ENCODE data around the gene GABRB3. TPM values are rescaled to one million over a fixed set of nuclear protein-coding genes. Genes with fewer than 3 reads are reported as not detected.
"Not testable (repeated sequence)": the region's sequence is repeated elsewhere in the genome, so short reads cannot be mapped to it uniquely, and the experiment has no call there.

The GABRB3 gene
- total RNA-seq, 2 donors from 2014 or later: not detected

DNA sequence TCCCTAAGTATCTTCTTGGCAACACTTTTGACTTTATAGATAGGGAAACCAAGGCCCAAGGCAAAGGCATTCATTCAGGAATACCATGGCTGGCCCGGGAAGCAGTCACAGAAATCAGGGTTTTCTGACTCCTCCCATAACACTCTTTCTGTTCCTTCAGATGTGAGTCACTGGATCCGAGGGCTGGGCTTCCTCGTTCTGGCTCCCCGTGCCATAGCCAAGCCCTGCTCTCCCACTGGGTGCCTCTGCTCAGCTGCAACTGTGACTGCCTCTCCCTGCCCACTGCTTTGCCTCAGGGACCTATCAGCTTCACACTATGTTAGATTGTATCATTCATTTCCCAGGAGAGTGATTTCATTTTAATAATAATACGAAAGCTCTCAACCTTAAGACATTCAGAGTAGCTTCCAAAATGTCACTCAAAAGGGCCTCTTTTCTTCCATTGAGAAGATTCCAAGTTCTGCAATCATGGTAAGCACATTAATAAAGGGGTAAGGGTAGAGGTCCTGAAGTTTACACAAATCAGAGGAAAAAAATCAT, 50.2 kb downstream of the GABRB3 start:
- ATAC-seq (no peak), DNase-seq (no peak)
- H3K9me3 ChIP-seq (ENCODE audit: control insufficient read depth, low read length, poor library complexity, severe bottlenecking): no peaks in the 10 kb centered on the region
- Mint-ChIP-seq H3K27me3 (no peaks in the 10 kb centered on the region), H3K27ac (no peak overlapping the region), H3K4me3 (no peak overlapping the region), H3K36me3 (ENCODE audit: low read depth) (no peaks in the 10 kb centered on the region), H3K4me1 (no peaks in the 10 kb centered on the region)

- H3K4me3 Mint-ChIP-seq: no peak overlapping the region
- H3K9me3 ChIP-seq (ENCODE audit: control insufficient read depth, low read length, poor library complexity, severe bottlenecking): no peaks in the 10 kb centered on the region
- H3K4me1 Mint-ChIP-seq: no peaks in the 10 kb centered on the region
- H3K27me3 Mint-ChIP-seq: no peaks in the 10 kb centered on the region
- no peak for ATAC-seq
- no peaks in the 10 kb centered on the region for H3K36me3 Mint-ChIP-seq (ENCODE audit: low read depth)
- no peak overlapping the region for H3K27ac Mint-ChIP-seq
- DNase-seq: no peak
Measured at GRCh38 chr15:26721232-26721967, 51.5 kb downstream of the GABRB3 start.

DNA sequence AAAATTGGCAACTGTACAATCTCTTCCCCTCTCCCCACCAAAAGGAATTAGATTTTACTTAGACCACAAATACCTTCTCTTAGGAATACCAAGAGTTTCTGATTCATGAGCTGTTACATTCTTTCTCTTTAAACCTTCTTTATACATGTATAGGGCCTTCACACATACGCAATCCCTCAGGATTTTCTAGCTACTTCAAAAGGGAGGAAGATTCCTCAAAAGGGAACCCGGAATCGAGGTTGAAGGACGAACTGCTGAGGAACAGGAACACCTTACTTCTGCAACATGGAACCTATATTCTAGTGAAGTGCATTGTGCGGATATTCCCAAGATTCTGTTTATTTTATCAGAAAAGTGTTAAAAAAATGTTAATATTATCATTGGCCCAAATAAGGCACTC, 52.3 kb downstream of the GABRB3 start:
- DNase-seq: no peak
- H3K36me3 Mint-ChIP-seq (ENCODE audit: low read depth): no peaks in the 10 kb centered on the region
- no peak for ATAC-seq
- no peaks in the 10 kb centered on the region for H3K4me1 Mint-ChIP-seq
- no peak overlapping the region for H3K27ac Mint-ChIP-seq
- H3K27me3 Mint-ChIP-seq: no peaks in the 10 kb centered on the region
- no peaks in the 10 kb centered on the region for H3K9me3 ChIP-seq (ENCODE audit: control insufficient read depth, low read length, poor library complexity, severe bottlenecking)
- H3K4me3 Mint-ChIP-seq: no peak overlapping the region

GRCh38 chr15:26719866-26720265, 53.0 kb downstream of the GABRB3 start:
- H3K27me3 Mint-ChIP-seq; ATAC-seq; H3K36me3 Mint-ChIP-seq (ENCODE audit: low read depth); H3K4me3 Mint-ChIP-seq; H3K27ac Mint-ChIP-seq; H3K4me1 Mint-ChIP-seq; DNase-seq; H3K9me3 ChIP-seq (ENCODE audit: control insufficient read depth, low read length, poor library complexity, severe bottlenecking): not testable (repeated sequence)

- Mint-ChIP-seq H3K36me3 (ENCODE audit: low read depth) (peaks cover 2% of the 10 kb centered on the region), H3K4me3 (no peak overlapping the region), H3K27ac (no peak overlapping the region), H3K27me3 (no peaks in the 10 kb centered on the region), H3K4me1 (no peaks in the 10 kb centered on the region)
- no peak for DNase-seq
- no peak for ATAC-seq
- H3K9me3 ChIP-seq (ENCODE audit: control insufficient read depth, low read length, poor library complexity, severe bottlenecking): no peaks in the 10 kb centered on the region
Measured at GRCh38 chr15:26716069-26716468, 56.8 kb downstream of the GABRB3 start.

DNA sequence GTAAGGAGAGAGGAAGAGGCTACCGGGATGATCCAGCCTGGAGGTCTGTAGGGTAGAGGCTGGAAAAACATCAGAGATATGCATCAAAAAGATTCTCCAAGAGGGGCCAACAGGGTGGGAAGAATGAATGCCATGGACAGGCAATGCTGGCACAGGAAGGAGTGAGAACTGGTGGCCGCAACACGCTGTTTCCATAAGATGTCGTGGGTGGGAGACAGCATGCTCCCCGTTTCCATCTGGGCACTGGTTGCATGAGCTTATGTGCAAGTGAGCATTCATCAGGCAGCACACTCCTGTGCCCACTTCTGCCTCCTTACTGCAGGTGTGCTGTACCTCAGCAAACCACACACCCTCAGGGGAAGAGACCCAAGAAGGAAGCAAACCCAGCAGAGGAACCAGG, 59.4 kb downstream of the GABRB3 start:
- H3K27me3 Mint-ChIP-seq: no peaks in the 10 kb centered on the region
- no peak for ATAC-seq
- no peaks in the 10 kb centered on the region for H3K9me3 ChIP-seq (ENCODE audit: control insufficient read depth, low read length, poor library complexity, severe bottlenecking)
- no peak for DNase-seq
- no peaks in the 10 kb centered on the region for H3K4me1 Mint-ChIP-seq
- peaks cover 2% of the 10 kb centered on the region for H3K36me3 Mint-ChIP-seq (ENCODE audit: low read depth)
- H3K27ac Mint-ChIP-seq: no peak overlapping the region
- no peak overlapping the region for H3K4me3 Mint-ChIP-seq

DNA sequence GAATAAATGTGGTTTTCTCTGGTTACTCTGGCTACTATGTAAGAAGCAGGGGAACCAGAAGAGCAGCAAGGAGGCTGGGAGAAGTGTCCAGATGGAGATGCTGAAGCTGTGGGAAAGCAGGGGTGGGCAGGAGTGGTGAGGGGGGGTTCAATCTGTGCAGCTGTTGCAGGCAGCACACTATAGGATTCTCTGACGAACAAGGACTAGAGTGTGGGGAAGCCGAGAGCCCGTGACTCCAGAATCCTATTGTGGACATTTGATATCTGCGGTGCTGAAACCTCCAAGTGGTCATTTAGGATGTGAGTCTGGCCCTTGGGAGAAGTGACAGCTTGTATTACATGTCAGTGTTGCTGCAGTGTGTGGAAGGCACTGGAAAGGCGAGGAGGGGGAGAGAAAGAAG, 60.5 kb downstream of the GABRB3 start:
- no peak for DNase-seq
- no peak for ATAC-seq
- H3K9me3 ChIP-seq (ENCODE audit: control insufficient read depth, low read length, poor library complexity, severe bottlenecking): no peaks in the 10 kb centered on the region
- no peak overlapping the region for H3K4me3 Mint-ChIP-seq
- H3K27me3 Mint-ChIP-seq: no peaks in the 10 kb centered on the region
- no peaks in the 10 kb centered on the region for H3K4me1 Mint-ChIP-seq
- no peak overlapping the region for H3K27ac Mint-ChIP-seq
- H3K36me3 Mint-ChIP-seq (ENCODE audit: low read depth): peaks cover 2% of the 10 kb centered on the region

DNA sequence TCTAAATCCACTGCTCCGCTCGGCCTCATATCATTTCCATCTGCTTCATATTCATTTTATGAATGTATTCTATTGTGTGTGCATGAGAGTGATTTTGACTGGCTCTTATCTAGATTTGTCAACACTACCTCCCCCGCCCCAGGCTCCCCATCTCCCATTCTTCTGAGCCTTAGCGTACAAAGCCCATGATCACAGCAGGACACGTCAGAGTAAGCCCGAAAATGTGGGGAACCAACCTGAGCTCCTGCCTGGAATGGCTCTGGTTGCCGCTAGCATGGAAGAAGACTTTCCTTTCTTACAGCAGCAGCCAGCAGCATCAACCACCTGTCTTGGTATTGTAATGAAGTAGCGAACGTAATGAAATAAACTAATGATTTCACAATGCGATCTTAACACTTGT, 61.4 kb downstream of the GABRB3 start:
- no peaks in the 10 kb centered on the region for H3K4me1 Mint-ChIP-seq
- no peaks in the 10 kb centered on the region for H3K27me3 Mint-ChIP-seq
- H3K9me3 ChIP-seq (ENCODE audit: control insufficient read depth, low read length, poor library complexity, severe bottlenecking): no peaks in the 10 kb centered on the region
- no peak overlapping the region for H3K27ac Mint-ChIP-seq
- no peak overlapping the region for H3K4me3 Mint-ChIP-seq
- no peak for ATAC-seq
- DNase-seq: no peak
- H3K36me3 Mint-ChIP-seq (ENCODE audit: low read depth): peaks cover 2% of the 10 kb centered on the region

DNA sequence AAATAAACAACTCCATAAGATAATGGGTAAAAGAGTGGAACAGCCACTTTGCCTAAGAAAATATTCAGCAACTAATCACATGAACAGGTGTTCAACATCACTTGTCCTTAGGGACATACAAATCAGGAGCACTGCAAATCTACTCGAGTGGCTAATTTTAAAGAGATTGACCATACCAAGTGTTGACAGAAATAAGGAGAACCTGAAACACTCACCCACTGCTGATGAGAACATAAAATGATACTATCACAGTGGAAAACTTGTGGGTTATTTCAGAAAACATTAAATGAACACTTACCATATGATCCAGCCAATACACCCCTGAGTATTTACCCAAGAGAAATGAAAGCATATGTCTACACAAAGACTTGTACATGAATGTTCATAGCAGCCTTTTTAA, 70.5 kb downstream of the GABRB3 start:
- Mint-ChIP-seq H3K36me3 (ENCODE audit: low read depth) (no peaks in the 10 kb centered on the region), H3K4me1 (no peaks in the 10 kb centered on the region), H3K4me3 (no peak overlapping the region), H3K27ac (no peak overlapping the region), H3K27me3 (no peaks in the 10 kb centered on the region)
- H3K9me3 ChIP-seq (ENCODE audit: control insufficient read depth, low read length, poor library complexity, severe bottlenecking): no peaks in the 10 kb centered on the region
- ATAC-seq (no peak), DNase-seq (no peak)

GRCh38 chr15:26698555-26698954, 74.3 kb downstream of the GABRB3 start:
- H3K9me3 ChIP-seq (ENCODE audit: control insufficient read depth, low read length, poor library complexity, severe bottlenecking): no peaks in the 10 kb centered on the region
- ATAC-seq (no peak), DNase-seq (no peak)
- H3K36me3 Mint-ChIP-seq (ENCODE audit: low read depth): no peaks in the 10 kb centered on the region
- H3K27me3 Mint-ChIP-seq: no peaks in the 10 kb centered on the region
- no peak overlapping the region for H3K4me3 Mint-ChIP-seq
- no peaks in the 10 kb centered on the region for H3K4me1 Mint-ChIP-seq
- no peak overlapping the region for H3K27ac Mint-ChIP-seq

DNA sequence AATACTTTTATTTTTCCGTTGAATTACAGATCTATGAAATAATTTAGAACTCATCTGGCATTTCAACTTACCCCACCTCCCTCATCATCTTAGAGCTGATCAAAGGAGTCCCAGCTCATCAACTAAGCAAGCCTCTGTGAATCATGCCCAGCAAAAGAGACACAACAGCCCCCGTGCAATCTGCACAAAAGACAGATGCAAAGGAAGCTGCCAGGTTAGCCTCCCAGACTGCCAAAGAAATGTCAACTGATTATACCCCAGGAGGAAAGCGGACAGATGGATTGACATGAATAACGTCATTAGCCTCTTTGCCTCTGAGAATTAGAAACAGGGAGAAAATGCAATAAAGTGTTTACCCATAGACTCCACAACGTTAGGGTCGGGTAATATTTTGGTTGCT, 75.0 kb downstream of the GABRB3 start:
- DNase-seq (no peak), ATAC-seq (no peak)
- no peak overlapping the region for H3K27ac Mint-ChIP-seq
- H3K27me3 Mint-ChIP-seq: no peaks in the 10 kb centered on the region
- H3K4me3 Mint-ChIP-seq: no peak overlapping the region
- H3K36me3 Mint-ChIP-seq (ENCODE audit: low read depth): no peaks in the 10 kb centered on the region
- H3K4me1 Mint-ChIP-seq: no peaks in the 10 kb centered on the region
- no peaks in the 10 kb centered on the region for H3K9me3 ChIP-seq (ENCODE audit: control insufficient read depth, low read length, poor library complexity, severe bottlenecking)

DNA sequence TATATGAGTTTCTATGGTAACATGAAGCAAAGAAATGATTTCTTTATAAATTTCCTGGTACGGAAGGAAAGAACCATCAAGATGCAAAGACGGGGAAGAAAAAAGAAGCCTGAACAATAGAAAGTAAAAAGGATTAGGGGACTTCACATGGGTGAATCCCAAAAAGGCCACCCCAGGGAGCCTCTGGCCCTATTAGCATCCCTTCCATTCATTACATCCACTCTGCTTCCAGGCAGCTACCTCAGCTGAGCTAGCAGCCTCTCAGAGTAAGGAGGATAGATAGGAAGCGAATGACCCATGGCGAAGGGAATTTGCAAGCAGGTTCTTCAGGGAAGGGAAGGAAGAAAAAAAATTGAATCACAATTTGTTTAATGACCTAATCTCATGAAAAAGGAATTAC, 81.6 kb downstream of the GABRB3 start:
- Mint-ChIP-seq H3K27ac (no peak overlapping the region), H3K4me1 (no peaks in the 10 kb centered on the region), H3K4me3 (no peak overlapping the region), H3K36me3 (ENCODE audit: low read depth) (no peaks in the 10 kb centered on the region), H3K27me3 (no peaks in the 10 kb centered on the region)
- H3K9me3 ChIP-seq (ENCODE audit: control insufficient read depth, low read length, poor library complexity, severe bottlenecking): no peaks in the 10 kb centered on the region
- no peak for DNase-seq
- no peak for ATAC-seq

DNA sequence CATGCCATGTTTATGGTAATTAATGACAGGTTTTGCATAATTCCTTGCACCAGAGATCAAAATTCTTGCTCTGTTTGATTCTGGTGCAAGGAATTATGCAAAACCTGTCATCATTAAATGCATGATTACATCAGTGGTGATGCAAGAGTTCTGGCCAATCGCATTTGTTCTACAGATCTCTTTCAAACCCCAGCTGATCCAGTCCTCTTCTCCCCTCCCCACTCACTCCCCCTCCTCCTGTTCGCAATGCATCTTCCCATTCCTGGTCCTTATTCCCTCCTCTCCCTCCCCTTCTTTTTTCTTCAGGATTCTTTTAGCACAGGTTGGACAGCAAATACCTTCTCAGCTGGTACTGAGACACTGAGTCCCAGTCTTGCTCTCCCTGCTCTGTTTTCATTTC, 82.1 kb downstream of the GABRB3 start:
- H3K27me3 Mint-ChIP-seq: no peaks in the 10 kb centered on the region

GRCh38 chr15:26689462-26689861, 83.4 kb downstream of the GABRB3 start:
- Mint-ChIP-seq H3K4me3 (no peak overlapping the region), H3K27me3 (no peaks in the 10 kb centered on the region), H3K4me1 (no peaks in the 10 kb centered on the region), H3K27ac (no peak overlapping the region), H3K36me3 (ENCODE audit: low read depth) (no peaks in the 10 kb centered on the region)
- ATAC-seq (no peak), DNase-seq (no peak)
- H3K9me3 ChIP-seq (ENCODE audit: control insufficient read depth, low read length, poor library complexity, severe bottlenecking): no peaks in the 10 kb centered on the region

More for the DNA sequence above, 82.1 kb downstream of the GABRB3 start:
- no peak for DNase-seq
- Mint-ChIP-seq H3K4me3 (no peak overlapping the region), H3K27ac (no peak overlapping the region), H3K36me3 (ENCODE audit: low read depth) (no peaks in the 10 kb centered on the region), H3K4me1 (no peaks in the 10 kb centered on the region)
- no peaks in the 10 kb centered on the region for H3K9me3 ChIP-seq (ENCODE audit: control insufficient read depth, low read length, poor library complexity, severe bottlenecking)
- no peak for ATAC-seq

All from T-helper 17 cell (primary cell).